Medulla oblongata (tissue), 1 donor: ENCODE measurements around the gene PTPRN2.

Experiments
- DNase-seq: peaks from one replicate; pipeline ENCODE4 v3.0.0-alpha.2; 2015; ENCODE audit errors: extremely low spot score

Gene PTPRN2

DNA sequence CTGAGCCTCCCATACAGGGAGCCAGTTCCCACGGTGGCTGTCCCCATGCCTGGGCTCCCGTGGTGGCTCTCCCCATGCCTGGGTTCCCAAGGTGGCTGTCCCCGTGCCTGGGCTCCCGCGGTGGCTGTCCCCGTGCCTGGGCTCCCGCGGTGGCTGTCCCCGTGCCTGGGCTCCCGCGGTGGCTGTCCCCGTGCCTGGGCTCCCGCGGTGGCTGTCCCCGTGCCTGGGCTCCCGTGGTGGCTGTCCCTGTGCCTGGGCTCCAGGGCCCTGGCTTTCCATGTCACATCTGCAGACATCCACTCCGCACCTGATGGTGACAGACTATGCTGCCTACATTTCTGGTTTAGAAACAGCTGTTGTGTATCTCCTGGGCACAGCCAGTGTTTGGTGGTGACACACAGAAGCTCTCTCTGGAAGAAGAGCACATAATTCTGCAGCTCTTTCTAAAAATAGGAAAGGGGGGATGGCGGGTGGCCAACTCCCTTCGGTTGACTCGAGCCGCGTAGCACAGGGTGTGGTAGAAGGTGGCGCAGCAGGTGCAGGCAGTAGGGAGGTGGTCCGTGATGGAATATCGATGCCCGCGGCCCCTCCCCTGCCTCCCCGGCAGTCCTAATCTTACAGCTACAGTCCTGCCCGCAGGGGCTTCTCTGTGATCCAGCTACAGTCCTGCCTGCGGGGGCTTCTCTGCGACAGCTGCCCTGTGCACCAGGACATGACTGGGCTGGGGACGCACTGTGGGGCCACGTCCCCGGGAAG, 999.6 kb downstream of the PTPRN2 start:
- no peak for DNase-seq

DNA sequence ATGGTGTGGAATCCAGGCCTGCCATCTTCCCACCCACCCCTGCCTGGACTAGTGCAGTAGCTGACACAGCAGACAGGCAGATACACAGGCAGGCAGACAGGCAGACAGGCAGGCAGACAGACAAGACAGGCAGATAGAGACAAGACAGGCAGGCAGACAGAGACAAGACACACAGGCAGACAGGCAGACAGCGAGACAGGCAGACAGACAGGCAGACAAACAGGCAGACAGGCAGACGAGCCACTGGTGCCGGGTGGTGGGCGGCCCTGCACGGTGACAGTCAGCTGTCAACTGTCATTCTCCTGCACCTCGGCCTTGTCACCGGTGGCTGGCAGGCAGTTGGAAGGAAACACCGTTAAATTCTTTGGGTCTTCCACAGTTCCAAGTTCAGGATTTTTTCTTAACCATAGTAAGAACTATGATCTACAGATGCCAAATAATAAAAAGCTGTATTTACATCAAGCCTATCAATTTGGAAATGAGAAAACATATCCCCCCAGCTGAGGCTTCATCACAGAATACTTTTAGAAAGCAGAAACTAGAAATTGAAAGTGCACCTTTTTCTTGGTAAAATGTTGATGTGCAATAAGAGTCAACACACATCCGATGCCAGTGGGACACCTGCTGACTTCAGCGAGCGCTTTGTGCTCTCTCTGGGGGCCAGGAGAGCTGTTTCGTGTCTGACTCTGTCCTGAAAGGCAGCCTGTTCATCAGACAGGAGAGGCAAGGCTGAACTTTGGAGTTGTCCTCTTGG, 1000.4 kb downstream of the PTPRN2 start:
- DNase-seq = no peak

DNA sequence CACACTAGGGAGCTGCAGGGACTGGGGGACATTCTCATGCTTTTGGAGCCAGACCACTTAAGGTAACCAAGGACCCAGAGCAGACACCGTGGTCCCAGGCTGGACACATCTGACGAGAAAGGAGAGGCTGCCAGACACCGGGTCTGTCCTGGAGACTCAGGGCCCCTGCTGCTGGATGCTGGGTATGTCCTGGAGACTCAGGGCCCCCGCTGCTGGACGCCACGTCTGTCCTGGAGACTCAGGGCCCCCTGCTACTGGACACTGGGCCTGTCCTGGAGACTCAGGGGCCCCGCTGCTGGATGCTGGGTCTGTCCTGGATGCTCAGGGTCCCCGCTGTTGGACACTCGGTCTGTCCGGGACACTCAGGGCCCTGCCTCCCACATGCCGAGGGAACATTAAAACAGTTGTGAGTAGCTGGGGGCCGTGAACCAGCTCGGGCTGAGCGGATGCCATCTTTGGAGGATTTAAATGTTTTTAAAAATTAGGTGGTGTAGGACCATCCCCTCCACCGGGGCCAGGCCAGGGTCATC, 1001.1 kb downstream of the PTPRN2 start:
- DNase-seq = no peak

DNA sequence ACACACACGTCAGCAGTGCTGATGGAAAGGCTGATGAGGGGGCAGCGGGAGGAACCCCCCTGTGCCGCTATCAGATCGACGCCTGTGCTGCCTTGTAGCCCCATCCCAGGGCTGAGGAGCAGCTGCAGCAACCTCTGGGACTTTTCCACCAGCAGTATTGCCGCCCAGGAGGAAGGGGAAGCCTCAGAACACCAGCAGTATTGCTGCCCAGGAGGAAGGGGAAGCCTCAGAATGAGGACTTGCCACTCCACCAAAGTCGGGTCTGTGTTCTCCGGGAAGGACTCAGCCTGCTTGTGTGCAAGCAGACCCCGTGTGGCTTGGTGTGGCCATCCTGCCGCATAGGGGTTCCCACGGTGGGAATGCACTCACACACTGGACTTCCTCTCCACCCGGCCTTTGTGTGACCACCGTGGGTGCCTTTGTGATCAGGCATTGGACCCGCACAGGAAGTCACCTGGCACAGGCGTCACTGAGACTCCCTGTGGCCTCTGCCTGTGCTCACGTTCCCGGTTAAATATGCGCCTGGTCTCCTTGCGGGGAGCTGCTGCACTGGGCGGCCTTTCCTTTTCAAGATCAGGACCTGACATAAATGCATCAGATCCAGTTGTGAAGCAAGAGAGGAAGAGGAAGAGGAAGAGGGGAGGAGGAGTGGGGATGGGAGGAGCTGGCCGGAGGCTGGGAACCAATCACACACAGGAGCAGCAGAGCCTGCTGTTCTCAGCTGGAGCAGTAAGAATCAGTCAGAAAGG, 1002.3 kb downstream of the PTPRN2 start:
- DNase-seq = no peak

DNA sequence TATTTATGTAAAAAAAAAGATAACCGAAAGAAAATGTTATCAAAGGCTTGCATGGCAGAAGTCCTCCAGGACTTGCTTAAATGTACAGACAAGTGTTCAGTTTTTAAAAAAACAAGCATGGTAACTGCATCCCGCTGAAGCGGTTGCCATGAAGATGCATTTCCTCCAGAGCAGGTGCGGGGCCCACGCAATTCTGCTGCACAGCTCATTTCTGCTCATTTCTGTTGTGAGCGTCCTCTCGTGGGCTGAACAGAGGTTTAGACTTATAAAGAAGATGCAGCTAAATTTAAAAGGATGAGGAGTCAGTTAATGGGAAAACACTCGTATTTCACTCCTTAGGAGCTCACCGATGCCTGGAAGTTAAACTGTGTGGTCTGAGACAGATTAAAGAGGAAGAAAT, 1003.2 kb downstream of the PTPRN2 start:
- DNase-seq = no peak

DNA sequence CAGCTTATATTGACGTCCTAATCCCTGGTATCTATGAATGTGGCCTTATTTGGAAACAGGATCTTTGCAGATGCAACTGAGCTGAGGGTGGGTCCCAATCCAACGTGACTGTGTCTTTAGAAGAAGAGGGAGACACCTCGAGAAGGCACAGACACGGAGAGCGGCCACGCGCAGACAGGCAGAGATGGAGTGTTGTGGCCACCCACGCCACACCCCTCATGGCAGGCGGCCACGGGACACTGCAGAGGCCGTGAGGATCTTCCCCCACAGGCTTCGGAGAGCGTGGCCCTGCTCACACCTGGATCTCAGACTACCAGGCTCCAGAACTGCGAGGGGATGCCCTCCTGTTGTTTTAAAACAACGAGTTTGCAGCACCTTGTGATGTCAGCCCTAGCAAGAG, 1005.9 kb downstream of the PTPRN2 start:
- no peak for DNase-seq

DNA sequence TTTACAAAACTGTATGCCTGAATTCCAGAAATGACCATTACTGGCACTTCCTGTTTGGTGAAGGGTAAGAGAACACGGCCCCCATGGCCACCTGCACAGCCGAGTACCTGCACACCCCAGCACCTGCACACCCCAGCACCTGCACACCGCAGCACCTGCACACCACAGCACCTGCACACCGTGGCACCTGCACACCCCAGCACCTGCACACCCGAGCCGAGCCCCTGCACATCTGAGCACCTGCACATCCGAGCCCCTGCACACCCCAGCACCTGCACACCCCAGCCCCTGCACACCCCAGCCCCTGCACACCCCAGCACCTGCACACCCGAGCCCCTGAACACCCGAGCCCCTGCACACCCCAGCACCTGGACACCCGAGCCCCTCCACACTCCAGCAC, 1007.3 kb downstream of the PTPRN2 start:
- DNase-seq = no peak

DNA sequence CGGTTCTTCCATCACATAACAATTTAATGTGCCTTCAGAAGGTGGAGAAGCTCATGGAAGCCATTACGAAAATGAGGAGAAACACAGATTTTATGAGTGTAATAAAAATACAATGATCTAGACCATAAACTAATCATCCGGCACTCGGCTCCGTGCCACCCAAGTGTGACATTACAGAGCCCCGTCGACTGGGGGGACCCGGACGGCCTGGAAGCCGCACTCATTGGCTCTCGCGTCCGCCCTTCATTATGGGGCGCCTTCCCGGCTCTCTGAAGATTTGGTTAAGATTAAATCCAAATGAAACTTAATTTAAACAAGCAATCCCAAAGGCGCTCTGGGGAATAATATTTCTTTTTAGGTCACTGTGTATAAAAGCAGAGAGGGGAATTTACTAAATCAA, 1008.2 kb downstream of the PTPRN2 start:
- DNase-seq = no peak

DNA sequence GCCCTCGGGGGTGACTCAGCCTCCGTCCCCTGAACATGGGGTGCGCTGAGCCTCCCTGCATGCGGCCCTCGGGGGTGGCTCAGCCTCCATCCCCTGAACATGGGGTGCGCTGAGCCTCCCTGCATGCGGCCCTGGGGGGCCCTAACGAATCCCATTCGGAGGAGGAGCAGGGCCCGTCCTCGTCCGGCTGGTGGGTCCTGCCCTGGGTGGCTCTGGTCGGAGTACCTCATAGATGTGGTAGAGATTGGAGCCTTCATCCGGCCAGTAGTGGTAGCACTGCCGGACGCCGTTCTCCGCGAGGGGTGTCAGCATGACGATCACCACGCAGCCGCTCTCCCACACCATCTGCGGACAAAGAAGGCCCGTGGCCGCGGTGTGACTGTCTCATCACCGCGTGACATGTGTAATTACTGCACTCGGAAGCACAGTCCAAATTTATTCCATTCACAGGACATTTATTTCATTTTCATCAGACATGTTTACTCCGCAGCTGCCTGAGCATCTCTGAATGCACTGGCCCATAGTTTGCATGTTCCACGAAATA, 1009.8 kb downstream of the PTPRN2 start:
- no peak for DNase-seq

DNA sequence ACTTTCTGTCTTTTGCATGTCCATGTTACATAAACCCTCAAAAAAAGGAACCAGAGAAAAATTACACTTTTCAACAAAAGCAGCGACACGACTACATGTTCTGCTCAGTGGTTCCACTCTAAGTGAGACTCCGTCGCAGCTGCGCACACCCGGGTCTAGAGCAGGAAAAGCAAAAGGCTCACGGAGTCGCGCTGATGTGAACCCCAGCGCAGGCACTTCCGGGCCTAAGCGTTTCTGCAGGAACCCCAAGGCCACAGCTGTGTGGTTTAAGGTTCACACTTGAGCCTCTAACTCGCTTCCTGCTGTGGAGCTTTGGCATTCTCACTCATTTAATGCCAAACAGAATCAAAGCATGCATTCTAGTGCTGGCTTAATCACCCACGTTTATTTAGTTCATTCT, 1010.6 kb downstream of the PTPRN2 start:
- DNase-seq = no peak

DNA sequence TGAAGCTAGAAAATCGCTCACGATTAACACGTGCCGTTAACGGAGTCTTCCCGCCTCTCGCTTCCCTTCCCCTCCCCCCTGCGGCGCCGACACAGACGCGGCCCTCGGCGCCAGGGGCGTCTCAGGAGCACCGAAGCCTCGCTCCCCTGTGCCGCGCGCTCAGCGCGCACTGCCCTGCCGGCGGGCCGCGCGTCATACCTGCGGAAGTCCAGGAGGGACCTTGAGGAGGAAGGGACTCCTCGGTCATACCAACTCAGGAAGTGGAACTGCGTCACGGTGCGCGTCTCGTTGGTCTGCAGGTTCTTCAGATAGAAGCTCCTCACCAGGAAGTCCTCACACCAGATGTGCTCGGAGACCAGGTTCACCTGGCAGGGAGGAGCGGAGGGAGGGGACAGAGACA, 1011.2 kb downstream of the PTPRN2 start:
- no peak for DNase-seq

DNA sequence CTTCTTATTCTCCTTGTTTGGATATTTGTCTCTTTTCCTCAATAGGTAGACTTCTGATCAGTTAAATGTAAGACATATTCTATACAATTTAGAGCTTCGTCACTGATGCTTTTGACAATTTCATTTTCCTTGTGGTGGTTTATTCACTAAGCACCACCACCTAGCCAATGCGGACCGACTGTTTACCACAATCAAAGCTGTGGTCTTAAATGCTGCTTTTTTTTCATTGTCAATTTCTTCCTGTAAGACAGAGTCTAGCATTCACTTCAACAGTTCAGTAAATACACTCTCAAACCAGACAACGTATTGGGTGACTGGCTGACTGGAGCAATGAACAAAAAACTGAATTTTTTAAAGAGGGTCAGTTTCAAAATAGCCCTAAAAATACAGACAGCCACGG, 1011.8 kb downstream of the PTPRN2 start:
- no peak for DNase-seq

DNA sequence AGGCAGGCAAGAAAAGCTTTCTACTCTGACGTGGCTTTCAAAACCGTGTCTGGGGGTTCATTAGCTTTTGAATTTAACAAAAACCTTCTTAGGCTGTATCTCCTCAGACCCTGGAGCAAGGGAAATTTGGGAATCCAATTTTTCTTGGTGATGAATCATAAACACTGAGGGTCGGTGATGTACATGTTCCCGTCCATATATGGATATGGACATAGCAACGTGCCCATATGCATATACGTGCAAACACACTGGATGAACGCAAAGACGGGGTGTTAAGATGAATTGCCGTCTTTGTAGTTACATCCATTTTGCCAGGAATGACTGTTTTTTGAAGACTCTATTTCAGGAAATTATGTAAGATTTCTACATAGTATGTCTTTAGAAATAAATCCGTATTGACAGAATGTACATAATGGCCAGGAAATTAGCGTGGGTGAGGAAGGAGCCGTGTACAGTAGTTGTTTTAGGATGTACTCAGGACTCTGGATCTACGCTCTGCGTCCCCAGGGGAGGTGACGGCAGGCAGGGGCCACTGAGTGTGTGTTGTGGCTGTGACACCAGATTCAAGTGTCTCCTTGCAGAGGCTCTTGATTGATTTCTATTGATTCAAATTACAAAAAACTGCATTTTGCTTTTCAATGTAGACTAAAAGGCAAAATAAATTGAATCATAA, 1012.6 kb downstream of the PTPRN2 start:
- no peak for DNase-seq

DNA sequence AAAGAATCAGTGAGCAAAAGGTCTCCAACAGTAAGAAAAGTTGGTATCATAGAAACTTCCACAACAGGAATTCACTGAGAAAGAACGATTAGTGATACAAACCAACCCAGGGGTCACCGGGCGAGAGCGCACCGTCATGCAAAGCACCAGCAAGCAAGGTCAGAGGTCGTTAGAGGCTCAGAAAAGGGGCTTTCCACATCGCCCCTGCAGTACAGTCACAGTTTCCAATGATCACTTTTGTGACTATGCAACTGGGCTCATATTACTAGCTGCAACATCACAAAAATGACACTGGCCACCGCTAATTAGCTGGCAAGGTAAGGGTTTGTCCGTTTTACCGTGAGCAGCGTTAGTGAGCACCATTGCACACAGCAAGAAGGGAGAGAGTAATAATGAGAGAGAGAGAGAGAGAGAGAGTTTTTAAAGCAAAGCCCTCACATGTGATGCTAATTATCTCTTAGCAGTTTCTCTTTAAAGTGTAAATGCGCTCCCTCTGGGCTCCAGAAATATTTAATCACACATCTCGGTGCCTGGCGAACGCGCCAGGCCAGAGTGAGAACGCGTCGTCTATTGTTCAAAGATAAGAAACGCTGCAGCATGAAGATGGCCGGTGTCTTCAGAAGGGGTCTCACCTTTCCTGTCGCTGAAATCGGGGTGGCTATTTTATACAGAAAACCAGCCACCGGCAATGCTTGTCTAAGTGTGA, 1013.4 kb downstream of the PTPRN2 start:
- DNase-seq = no peak

DNA sequence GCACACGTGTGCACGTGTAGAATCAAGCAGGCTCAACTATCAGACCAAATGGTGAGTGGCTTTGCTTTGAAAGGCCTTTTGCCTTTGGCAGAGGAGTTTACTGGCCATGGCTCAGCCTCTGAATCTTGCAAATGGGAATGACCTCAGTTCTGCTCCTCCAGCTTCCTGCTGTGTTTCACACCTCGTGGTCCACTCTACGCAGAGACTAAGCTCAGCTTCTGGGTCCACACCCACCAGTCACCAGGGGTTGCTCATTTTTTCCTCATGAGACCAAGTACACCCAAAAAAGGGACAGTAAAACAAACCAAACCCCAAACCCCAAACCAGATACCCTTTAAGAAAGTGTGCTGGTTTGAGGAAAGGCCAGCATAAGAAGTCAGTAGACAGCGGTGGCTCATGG, 1014.4 kb downstream of the PTPRN2 start:
- no peak for DNase-seq

DNA sequence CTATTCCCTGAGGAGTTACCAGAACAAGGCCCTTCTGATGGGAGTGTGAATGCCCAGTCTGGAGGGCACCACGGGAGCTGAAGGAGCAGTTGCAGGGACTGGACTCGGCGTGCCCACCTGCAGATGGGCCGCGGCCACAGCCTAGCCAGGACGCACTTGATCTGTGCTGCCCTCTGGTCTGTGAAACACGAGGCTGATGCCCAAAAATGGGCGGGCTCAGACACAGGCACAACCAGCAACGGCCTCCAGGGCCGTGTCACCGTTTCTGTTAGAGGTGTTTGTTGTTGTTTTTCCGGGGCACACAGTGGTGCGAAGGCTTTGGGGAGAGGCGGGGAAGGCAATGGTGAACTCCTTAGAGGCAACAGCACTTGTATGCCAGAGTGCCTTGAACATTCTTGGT, 1015.0 kb downstream of the PTPRN2 start:
- no peak for DNase-seq

DNA sequence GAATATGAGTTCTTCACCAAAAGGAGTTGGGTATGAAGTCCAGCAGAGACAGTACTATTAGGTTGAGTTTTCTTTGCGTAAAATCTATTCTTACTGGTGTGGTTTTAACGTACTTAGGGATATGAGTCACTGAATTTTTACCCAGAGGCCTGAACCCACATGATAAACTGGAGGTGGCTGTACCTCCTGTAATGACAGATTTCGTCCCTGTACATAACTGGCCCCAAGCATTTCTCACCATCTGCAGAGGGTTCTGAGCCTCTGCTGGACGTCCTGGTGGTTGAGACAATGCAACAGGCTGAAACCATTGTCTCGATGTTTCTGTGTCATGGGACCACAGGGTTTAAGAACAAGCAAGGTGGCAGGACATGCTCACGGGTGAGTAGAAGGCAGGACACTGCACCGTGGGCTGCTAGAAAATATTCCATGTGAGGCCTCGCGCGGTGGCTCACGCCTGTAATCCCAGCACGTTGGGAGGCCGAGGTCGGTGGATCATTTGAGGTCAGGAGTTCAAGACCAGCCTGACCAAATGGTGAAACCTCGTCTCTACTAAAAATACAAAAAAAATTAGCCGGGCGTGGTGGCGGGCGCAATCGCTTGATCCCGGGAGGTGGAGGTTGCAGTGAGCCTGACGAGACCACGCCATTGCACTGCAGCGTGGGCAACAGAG, 1017.0 kb downstream of the PTPRN2 start:
- no peak for DNase-seq

DNA sequence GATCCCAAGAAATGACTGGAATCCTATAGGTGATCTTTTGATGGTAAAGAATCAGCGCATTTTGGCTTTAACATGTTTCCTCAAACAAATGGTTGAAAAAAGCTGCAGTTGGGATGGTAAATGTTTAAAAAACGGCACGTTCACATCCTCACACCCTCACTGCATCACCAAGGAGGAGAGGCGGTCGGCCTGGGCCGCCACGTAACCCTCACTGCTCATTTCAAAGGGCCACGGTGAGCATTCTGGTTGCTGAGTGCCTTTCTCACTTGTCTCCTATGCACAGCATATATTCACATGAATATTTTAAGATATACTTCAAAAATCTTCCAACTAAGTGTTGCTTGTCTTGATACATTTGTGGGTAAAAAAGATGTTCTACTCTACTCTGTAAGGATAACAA, 1017.7 kb downstream of the PTPRN2 start:
- DNase-seq = no peak

DNA sequence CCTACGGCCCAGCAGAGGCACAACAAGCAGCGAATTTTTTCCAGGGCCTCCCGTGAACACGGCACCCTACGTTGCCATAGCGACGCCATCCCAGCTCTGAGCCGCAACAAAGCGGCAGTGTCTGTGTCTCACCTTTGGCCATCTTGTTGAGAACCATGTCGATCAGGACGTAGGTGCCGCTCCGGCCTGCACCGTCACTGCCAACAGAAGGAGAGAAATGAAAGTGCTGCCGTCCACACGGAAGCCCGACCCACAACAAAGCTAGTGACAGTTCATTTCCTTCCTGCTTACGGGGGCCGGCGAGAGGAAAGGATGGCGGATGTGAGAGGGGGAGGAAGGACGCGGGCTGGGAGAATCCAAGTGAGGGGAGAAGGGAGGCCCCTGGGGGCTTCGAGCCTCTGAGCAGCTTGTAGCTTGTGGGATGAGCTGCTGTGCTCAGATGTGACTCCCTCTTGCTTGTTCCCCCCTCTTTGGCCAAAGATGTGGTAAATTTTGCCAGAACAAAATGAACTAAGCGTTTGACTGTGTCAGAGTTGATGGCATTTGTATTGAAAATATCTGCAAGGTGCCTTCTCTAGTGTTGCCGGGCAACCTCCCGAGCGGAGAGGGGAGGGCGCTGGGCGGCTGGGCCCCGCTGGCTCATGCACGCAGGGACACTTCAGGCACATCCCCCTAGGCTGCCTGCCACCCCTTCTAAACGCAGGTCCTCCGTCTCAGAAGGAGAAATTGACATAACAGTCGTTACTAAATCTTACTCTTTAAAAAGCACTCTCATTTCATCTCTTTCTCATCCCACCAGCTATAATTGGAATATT, 1018.6 kb downstream of the PTPRN2 start:
- DNase-seq = peak; percentile 58
